GM19468 (cell line): ENCODE data around the gene TNFSF15.

ENCODE experiments used
- ATAC-seq: cut with Tn5 transposase; IDR thresholded peaks from one replicate; pipeline ENCODE4 v1.9.1; 2021; ENCODE audit warnings: mild to moderate bottlenecking, moderate library complexity, moderate number of reproducible peaks; ENCODE audit not compliant: unreplicated experiment; ENCODE audit errors: extremely low read depth

TNFSF15 gene

DNA sequence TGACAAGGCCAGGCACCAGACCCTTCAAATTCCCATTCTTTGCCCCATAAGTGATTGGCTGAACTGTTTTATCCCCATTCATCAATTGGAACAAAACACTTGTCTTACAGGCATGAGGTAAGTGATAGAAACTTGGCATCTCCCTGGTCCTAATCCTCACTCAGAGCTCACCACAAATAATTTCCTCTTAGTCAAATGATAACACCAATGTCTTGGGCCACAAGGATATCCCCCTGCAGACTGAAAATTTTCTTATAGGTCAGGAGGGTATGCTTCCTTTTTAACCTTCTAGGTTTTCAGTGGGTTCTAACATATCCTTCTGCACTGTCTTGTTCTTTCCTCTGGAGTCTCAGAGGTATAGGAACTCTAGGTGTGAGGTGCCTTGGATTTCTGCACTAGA, 14.5 kb downstream of the TNFSF15 start:
- no peak for ATAC-seq

DNA sequence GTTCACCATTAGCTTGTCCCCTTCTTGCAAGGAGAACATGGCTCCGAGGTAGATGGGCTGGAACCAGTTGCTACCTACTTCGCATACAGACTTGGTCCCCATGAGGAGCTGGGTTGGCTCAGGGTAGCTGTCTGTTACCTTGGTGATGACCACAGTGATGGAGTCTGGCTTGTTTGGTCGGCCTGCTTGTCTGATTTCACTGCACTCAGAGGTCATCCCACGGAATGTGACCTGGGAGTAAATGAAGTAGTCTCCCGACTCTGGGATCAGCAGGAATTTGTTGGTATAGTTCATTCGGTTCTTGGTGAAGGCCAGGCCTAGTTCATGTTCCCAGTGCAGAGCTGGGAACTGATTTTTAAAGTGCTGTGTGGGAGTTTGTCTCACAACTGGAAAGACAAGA, 15.3 kb downstream of the TNFSF15 start:
- no peak for ATAC-seq

DNA sequence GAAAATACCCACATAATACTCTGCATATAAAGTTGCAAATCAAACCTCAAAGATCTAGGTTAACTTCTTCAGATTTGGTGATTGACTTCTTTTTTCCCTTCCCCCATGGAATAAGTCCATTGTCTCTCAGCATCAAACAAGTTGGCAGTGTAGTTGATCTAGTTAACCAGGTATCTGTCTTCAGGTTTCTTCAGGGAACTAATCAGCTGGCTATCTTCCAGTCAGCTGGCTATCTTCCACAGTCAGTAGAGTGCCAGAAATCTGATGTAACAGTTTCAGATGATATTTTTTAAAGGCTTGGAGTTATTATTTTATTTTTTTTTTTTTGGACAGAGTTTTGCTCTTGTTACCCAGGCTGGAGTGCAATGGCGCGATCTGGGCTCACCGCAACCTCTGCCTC, 16.8 kb downstream of the TNFSF15 start:
- ATAC-seq, result no peak

DNA sequence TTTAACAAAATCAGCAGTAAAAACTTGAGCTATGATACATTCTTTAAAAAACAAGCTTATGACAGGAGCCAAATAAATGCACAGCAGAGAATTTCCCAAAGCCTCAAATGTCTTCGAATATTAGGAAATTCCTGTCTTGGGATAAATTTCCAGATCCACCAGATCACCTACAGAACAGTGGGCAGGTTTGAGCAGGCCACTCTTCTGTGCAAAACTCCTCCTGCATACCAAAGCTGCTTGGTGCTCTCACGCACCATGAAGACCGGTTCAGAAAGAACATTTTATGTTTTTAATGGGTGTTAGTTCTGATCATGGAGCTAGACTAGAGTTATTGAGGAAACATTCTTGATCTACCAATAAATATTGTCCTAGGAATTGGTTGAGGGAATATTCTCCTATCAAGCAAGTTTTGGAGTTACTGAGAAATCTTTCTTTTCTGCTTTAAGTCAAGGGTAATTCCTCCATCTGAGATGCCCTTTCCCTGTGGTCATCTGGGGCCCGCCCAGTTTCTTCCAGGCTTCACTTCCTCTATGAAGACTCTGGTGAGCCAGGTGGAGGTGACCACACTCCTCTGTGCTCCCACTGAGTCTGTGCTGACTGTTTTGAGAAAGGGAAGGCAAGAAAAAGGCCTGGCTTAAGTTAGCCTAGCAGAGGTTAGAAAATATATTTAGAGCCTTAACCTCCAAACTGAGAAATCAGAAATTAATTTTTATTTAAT, 17.9 kb downstream of the TNFSF15 start:
- ATAC-seq, result no peak

DNA sequence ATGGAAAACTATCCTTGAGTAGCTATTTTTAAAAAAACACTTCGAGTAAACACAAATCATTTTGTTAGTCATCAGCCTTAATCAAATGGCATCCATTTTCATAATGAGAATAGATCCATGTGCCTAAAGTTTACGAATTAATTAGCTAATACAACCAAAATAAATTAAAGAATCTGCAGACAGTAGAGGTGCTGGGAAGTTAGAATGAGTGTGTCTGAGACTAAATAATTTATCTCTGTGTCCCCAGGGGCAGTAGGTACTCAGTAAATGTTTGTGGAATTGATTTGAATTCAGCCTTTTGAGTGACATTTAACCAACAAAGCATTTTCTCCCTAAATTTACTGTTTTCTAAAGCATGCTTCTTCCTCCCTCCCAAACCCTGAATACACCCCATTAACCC, 18.6 kb downstream of the TNFSF15 start:
- no peak for ATAC-seq

DNA sequence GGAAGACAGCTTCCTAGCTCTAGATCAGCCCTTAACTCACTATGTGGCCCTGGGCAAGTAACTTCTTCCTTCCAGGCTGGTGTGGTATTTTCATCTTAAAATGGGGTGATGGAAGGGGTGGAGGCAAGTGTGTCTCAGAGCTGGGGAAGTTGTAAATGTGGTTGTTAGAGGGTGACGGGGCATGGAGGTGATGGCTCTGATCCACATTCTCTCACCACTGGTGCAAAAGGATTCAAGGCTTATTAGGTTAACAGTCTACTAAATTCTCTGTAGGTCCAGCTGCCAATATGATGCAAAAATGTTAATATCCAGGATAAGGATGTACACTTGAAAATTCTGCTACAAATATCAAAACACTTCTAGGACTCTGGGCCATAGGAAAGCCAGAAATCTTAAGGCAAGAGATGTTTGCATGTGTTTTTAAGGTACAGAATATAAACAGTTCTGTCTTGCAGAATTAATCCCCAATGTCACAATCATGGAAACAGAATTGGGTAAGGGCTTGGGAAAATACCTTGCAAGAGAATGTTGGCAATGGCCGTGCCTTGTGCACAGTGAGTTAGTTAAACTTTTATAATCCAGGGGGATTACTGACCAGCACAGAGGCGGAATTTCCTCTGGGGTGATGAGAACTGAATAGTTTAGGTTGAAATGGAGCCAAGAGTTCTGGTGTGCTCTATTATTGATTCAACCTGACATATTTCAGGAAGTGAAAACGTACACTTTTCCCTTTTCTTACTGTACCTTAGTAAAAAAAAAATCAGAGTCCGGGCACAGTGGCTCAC, 19.8 kb downstream of the TNFSF15 start:
- no peak for ATAC-seq

DNA sequence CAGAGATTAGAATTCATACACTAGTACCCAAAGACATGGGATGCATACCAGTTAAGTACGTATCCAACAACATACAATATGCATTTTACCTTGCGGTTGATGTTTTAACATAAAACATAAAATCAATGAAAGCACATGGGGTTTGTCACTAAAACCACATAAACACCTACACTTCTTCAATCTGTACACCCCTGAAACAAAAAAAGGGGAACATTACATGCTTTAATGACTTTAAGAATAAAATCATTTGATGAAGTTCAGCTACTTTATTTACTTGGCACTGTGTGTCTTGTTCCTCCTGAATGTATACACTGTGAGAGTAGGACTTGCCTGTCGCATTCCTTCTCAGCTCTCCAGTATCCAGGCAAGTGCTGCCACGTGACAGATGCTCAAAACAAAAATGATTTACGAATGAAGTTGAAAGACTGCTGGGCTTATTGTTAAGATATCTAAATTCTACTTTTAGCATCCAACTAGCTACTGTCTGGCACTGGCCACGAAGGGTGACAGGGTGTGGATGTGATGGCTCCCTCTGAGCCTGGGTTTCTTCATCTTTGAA, 21.0 kb downstream of the TNFSF15 start:
- ATAC-seq, result no peak

DNA sequence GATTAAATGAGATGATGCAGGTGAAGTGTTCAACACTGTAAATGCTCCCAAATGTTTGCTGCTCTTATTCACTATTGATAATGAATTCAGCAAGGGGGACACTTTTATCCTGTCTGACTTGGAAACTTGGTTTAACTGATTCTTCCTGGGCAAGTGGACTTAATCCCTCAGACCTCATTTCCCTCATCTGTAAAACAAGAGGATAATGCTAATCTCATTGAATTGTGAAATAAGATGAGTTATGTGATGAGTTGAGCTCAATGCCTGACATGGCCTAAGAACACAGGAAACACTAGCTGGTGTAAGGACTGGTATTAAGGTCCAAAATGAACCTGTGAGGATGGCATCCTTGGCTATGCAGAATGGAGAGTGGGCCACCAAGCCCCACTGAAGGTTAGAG, 23.3 kb downstream of the TNFSF15 start:
- no peak for ATAC-seq

DNA sequence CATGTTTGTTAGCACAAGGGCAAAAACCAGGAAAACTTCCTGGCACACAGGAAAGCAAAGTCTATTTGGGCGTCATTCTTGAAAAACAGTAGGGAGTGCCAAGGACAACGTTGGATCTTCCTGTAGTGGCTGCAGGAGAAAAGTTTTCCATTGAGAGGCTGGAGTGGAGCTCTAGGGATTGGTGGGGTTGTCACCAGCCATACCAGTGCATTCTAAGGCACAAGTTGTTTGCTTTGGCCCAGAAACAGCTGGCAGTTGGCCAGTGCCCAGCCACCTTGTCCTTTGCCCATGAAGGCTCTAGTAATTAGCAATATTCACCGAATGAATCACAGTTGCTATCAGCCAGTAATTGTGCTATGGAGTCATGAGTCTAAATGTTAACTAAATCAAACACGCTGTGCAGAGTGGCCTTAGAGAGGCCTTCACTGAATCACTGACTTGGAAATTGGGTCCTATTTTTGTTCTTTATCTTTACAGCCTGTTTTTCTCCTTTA, 26.4 kb downstream of the TNFSF15 start:
- ATAC-seq, result no peak

DNA sequence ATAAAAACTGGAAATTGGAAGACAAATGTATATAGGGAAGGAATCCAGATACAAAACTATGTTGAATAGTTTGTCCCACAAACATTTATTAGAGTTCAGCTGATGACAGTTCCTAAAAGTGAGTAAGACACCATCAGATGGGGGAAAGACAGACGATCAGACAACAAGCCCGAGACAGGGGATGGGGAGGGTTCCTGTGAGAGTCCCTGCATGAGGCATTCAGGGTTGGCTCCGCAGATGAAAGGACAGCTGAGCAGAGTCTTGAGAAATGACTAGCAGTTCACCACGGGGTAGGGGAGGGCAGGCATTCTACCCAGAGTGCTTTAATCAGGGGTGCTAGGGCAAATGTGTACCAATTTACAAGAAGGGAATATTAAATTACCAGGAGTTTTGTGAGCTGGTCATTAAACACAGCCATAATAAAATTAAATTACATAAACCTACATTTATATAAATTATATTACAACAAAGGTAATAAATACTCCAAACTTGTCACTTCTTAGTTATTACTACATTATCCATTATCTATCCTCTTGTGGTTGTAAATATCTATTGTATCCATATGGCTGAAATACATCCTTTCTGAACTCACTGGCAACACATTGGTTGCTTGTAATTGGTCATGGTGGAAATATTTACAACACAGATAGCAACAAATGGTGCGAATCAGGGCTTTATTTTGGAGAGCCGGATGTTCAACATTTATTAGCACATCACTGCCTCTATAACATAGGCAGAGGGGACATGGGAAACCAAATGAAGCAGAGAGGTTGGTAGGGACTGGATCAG, 27.8 kb downstream of the TNFSF15 start:
- ATAC-seq, result no peak

DNA sequence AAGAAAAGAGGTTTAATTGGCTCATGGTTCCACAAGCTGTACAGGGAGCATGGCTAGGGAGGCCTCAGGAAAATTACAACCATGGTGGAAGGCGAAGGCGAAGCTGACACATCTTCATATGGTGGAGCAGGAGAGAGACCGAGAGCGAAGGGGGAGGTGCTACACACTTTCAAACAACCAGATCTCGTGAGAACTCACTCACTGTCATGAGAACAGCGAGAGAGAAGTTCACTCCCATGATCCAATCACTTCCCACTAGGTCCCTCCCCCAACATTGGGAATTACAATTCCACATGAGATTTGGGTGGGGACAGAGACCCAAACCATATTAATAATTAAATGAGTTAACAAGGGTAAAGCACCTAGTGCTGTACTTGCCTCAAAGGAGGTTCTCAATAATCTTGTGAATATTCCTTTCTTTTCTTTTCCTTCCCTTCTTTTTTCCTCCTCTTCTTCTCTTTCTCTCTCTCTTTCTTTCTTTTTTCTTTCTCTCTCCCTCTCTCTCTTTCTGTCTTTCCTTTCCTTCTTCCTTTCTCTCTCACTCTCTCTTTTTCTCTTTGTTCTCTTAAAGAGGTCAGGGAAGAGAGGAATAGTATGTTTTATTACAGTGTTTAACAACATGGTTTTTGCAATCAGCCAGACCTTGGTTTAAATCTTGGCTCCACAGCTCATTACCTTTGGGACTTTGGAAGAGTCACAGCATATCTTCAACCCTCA, 29.0 kb downstream of the TNFSF15 start:
- ATAC-seq, result no peak

DNA sequence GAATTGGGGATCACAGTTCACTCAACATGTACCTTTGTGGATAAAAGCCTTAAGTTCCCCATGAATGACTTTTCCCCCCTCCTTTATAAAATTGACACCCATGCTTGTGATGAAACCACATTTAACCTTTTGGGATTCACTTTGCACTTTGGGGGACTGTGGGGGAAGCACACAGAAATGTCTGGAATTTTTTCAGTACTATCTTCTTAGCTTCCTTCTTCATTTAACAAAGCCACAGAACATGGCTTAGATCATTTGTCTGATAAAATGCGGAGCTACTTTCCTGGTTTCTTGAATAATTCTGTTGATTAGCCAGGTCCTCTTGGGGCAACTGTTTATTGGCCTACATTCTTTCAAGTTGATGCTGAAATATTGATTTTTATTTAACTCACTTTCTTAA, 29.9 kb downstream of the TNFSF15 start:
- no peak for ATAC-seq

DNA sequence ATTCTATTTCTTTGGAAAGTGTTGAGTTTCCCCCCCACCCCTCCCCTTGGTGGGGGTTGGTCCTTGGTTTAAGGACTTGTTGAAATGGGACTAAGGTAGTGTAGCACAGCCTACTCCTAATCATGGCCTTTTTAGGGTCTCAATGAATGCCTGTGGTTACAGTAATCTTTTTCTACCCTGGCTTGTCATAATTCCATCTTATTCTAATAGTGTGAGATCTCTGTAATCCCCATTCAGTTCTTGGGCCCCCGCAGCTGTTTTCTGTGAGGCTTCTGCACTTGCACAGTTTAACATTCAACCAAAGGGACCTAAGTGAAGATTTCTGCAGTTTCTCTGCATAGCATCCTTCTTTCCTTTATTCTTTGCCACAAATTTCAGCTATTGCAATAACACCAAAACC, 30.7 kb downstream of the TNFSF15 start:
- no peak for ATAC-seq

DNA sequence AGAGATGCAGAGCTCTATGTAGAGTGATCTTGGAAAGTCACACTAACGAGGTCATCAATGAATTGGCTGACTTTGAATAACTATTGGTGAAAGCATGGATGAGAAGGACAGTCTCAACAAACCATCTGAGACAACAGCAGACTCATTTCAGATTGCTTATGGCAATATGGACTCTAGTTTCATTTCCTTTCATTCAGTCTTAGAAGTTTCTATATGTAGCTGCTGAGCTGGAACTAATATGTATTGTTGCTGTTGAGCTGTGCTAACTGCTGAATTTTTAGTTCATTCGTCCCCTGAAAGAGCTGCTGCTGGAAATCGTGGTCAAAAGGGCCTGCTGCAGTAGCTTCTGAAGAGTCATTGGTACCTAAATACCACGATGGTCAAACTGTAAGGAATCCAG, 31.3 kb downstream of the TNFSF15 start:
- ATAC-seq, result peak; percentile 32

DNA sequence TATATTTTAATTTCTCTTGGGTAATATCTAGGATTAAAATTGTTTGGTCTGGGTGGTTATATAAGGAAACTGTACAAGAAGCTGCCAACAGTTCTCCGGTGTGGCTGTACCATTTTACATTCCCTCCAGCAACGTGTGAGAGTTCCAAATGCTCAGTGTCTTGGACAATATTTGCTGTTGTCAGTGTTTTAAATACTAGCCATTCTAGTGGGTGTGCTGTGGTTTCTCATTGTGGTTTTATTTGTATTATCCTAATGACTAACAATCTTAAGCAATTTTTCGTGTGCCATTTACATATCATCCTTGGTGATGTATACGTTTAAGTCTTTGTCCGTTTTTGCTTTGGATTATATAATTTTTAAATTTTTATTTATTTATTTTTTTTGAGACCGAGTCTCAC, 34.0 kb downstream of the TNFSF15 start:
- no peak for ATAC-seq

DNA sequence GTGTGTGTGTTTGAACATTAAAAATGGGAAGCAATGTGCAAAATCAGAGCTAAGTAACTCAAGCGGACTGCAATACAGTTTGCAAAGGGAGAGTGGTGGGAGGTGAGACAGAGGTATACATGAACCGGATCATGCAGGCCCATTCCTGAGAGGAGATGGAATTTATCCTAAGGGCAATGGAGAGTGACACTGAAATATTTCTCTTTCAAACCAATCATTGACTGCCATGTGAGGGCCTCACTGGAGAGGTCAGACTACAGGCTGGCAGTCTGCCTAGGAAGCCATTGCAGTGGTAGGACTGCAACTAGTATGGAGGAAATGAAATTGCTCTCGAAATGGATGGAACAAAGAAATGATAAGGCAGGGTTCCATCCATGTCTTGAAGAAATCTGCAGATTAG, 34.8 kb downstream of the TNFSF15 start:
- ATAC-seq, result no peak

DNA sequence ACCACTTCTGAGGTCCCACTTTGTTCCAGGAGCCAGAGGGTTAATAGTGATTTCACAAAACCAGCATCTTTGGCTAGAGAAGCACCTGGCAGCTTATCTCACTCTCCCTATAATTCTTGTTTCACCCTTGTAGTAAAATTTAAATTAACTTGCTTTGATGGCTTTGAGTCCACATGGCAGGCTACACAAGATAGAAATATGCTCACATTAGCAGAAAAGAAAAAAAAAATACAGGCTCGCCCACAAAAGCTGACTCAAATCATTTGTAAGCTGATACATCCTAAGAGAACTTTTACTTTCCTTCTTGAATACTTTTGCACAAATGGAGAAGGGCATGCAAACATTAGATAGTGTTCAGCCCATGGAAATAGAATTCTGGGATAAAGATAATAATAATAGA, 36.2 kb downstream of the TNFSF15 start:
- no peak for ATAC-seq

DNA sequence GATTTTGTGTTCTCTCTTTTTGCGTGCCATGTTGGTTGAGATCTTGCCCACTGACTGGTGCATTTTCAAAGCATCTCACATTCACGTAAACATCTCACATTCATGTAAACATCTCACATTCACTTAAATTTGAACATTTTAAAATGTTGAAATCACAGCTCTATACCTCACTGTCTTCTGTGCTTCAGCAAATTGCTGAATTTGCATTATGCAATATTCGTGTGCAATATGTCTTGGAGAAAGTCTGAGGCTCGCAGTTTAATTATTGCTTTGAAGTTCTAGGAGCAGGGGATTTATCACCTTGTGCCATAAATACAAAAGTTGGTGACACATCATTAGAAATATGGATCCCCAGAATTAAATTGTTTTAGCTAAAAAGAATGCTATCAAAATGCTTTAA, 42.6 kb downstream of the TNFSF15 start:
- no peak for ATAC-seq

DNA sequence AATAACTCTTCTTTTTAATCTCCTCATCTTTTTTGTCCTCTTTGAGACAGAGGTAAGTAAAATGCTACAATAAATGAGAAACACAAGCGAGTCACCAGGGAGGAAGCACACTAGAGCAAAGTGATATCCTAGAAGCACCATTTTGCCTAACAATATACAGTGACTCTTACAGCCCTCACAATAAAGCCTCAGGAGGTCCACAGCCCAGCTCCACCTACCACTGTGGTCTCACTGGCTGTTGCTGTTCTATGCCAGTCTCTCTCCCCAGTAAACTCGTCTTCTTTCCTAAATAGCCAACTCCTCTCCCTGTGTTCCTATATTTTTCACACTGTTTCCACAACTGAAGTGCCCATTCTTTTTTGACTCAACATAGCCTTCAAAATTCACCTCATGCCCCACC, 44.3 kb downstream of the TNFSF15 start:
- no peak for ATAC-seq
